Esophagus squamous epithelium (tissue), 4 donors: Measurements from ENCODE around the gene WDR70.

ENCODE experiments used
- CTCF ChIP-seq, 6 experiments: fragments of 450-650 bp in 4 of 6; fragments of 200-600 bp in 2 of 6; sonication (generic) in 2 of 6; IDR thresholded peaks; one replicate each; pipeline ENCODE4 v1.5.1; 2016 to 2019; ENCODE audit warnings: antibody characterized with exemption in 6 of 6, mild to moderate bottlenecking in 4 of 6, moderate library complexity in 4 of 6
- POLR2A ChIP-seq, 4 donors: fragments of 450-650 bp; IDR thresholded peaks; one replicate each; pipeline ENCODE4 v1.6.1; 2017; ENCODE audit warnings: antibody characterized with exemption in 4 of 4, mild to moderate bottlenecking in 4 of 4, moderate library complexity in 3 of 4

GRCh38 chr5:37543216-37543615 is 164.1 kb downstream of the WDR70 start:
- TF ChIP-seq POLR2A (IDR thresholded peaks at IDR 0.05) (no peak), CTCF (IDR thresholded peaks at IDR 0.05) (no peak)
